ENCODE results near the gene TPRX2.
"Not testable (repeated sequence)": the region's sequence is repeated elsewhere in the genome, so short reads cannot be mapped to it uniquely, and the experiment has no call there.

The TPRX2 gene

DNA sequence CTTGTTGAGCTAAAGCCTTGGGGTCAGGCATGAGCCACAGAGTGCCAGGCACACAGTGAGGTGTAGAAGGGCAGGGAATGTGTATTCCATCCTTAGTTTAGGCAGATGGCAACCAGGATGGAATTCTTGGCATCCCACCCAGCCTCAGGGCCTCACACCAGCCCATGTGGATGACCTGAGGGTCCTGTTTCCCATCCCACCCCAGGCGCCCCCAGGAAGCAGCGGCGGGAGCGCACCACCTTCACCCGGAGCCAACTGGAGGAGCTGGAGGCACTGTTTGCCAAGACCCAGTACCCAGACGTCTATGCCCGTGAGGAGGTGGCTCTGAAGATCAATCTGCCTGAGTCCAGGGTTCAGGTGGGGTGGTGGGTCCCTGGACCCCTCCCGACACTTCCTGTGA, 23.0 kb upstream of the TPRX2 start:
- Histone ChIP-seq H3K36me3 (ENCODE audit: insufficient read depth, low read length) (no peaks in the 10 kb centered on the region), H3K4me3 (ENCODE audit: low read length) (no peak overlapping the region), H3K4me1 (ENCODE audit: control insufficient read depth, insufficient read depth, low read length) (no peaks in the 10 kb centered on the region), H3K4me2 (ENCODE audit: low read length) (no peak overlapping the region), H3K9ac (ENCODE audit: low read depth, low read length) (no peak overlapping the region), H3K9me3 (replicated peaks; ENCODE audit: low read length) (no peaks in the 10 kb centered on the region), H3K27me3 (ENCODE audit: control insufficient read depth, insufficient read depth, low read length) (peaks cover 8% of the 10 kb centered on the region)

DNA sequence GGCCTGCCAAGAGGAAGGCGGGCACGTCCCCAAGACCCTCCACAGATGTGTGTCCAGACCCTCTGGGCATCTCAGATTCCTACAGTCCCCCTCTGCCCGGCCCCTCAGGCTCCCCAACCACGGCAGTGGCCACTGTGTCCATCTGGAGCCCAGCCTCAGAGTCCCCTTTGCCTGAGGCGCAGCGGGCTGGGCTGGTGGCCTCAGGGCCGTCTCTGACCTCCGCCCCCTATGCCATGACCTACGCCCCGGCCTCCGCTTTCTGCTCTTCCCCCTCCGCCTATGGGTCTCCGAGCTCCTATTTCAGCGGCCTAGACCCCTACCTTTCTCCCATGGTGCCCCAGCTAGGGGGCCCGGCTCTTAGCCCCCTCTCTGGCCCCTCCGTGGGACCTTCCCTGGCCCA, 19.6 kb upstream of the TPRX2 start:
- no peaks in the 10 kb centered on the region for H3K9me3 ChIP-seq (replicated peaks; ENCODE audit: low read length)
- no peak overlapping the region for H3K9ac ChIP-seq (ENCODE audit: low read depth, low read length)
- no peak overlapping the region for H3K4me2 ChIP-seq (ENCODE audit: low read length)
- no peaks in the 10 kb centered on the region for H3K36me3 ChIP-seq (ENCODE audit: insufficient read depth, low read length)
- no peak overlapping the region for H3K4me3 ChIP-seq (ENCODE audit: low read length)
- H3K27me3 ChIP-seq (ENCODE audit: control insufficient read depth, insufficient read depth, low read length), result peaks cover 26% of the 10 kb centered on the region
- no peaks in the 10 kb centered on the region for H3K4me1 ChIP-seq (ENCODE audit: control insufficient read depth, insufficient read depth, low read length)

DNA sequence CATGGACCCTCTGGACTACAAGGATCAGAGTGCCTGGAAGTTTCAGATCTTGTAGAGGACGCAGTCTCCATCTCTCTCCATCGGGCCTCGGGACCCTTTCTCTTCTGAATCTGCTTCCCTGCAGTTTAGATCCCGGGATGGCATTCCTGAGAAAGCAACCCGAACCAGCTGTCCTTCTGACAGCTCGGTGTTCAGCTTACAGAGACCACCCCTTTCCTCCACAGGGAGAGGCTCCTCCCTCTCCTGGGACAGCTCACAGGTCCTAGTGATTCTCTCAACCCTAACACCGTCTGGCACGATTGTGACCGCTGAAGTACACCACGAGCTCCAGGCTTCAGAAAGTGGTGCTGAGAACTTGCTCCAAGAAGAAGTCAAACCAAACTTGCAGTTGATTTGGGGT, 19.1 kb upstream of the TPRX2 start:
- Histone ChIP-seq H3K9me3 (replicated peaks; ENCODE audit: low read length) (no peaks in the 10 kb centered on the region), H3K4me2 (ENCODE audit: low read length) (no peak overlapping the region), H3K27me3 (ENCODE audit: control insufficient read depth, insufficient read depth, low read length) (peaks cover 29% of the 10 kb centered on the region), H3K4me3 (ENCODE audit: low read length) (no peak overlapping the region), H3K4me1 (ENCODE audit: control insufficient read depth, insufficient read depth, low read length) (no peaks in the 10 kb centered on the region), H3K36me3 (ENCODE audit: insufficient read depth, low read length) (no peaks in the 10 kb centered on the region), H3K9ac (ENCODE audit: low read depth, low read length) (no peak overlapping the region)

DNA sequence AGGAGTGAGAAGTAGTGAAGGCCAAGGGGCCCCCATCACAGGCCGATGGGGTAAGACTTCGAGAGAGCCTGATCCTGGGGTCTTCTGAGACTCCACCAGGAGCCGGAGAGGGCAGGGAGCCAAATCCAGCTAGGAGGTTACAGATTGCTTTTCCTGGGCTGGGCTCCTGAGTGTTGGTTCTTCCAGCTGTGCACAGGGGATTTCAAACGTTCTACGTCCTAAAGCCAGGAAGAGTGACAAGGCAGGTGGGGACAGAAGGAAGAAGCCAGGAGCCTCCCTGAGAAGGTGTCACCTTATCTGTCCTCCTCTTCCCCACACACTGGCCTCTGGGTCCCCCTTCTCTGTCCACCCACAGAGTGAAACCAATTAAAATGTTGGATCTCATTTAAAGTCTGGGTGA, 16.1 kb upstream of the TPRX2 start:
- Histone ChIP-seq H3K4me1 (ENCODE audit: control insufficient read depth, insufficient read depth, low read length) (no peaks in the 10 kb centered on the region), H3K4me3 (ENCODE audit: low read length) (no peak overlapping the region), H3K9me3 (replicated peaks; ENCODE audit: low read length) (no peaks in the 10 kb centered on the region), H3K36me3 (ENCODE audit: insufficient read depth, low read length) (no peaks in the 10 kb centered on the region), H3K4me2 (ENCODE audit: low read length) (no peak overlapping the region), H3K27me3 (ENCODE audit: control insufficient read depth, insufficient read depth, low read length) (peaks cover 34% of the 10 kb centered on the region), H3K9ac (ENCODE audit: low read depth, low read length) (no peak overlapping the region)

GRCh38 chr19:47848425-47848822, 10.6 kb upstream of the TPRX2 start:
- H3K4me3 ChIP-seq (ENCODE audit: low read length), result no peak overlapping the region
- H3K36me3 ChIP-seq (ENCODE audit: insufficient read depth, low read length), result no peaks in the 10 kb centered on the region
- H3K4me2 ChIP-seq (ENCODE audit: low read length), result no peak overlapping the region
- H3K27me3 ChIP-seq (ENCODE audit: control insufficient read depth, insufficient read depth, low read length), result peaks cover 43% of the 10 kb centered on the region
- no peaks in the 10 kb centered on the region for H3K4me1 ChIP-seq (ENCODE audit: control insufficient read depth, insufficient read depth, low read length)
- H3K9ac ChIP-seq (ENCODE audit: low read depth, low read length), result no peak overlapping the region
- no peaks in the 10 kb centered on the region for H3K9me3 ChIP-seq (replicated peaks; ENCODE audit: low read length)

GRCh38 chr19:47848823-47849473, 10.1 kb upstream of the TPRX2 start:
- H3K27me3 ChIP-seq (ENCODE audit: control insufficient read depth, insufficient read depth, low read length), result peaks cover 44% of the 10 kb centered on the region
- H3K36me3 ChIP-seq (ENCODE audit: insufficient read depth, low read length), result no peaks in the 10 kb centered on the region
- no peak overlapping the region for H3K9ac ChIP-seq (ENCODE audit: low read depth, low read length)
- H3K4me2 ChIP-seq (ENCODE audit: low read length), result no peak overlapping the region
- H3K9me3 ChIP-seq (replicated peaks; ENCODE audit: low read length), result no peaks in the 10 kb centered on the region
- H3K4me3 ChIP-seq (ENCODE audit: low read length), result no peak overlapping the region
- no peaks in the 10 kb centered on the region for H3K4me1 ChIP-seq (ENCODE audit: control insufficient read depth, insufficient read depth, low read length)

- peaks cover 43% of the 10 kb centered on the region for H3K27me3 ChIP-seq (ENCODE audit: control insufficient read depth, insufficient read depth, low read length)
- H3K9ac ChIP-seq (ENCODE audit: low read depth, low read length), result no peak overlapping the region
- no peaks in the 10 kb centered on the region for H3K9me3 ChIP-seq (replicated peaks; ENCODE audit: low read length)
- H3K4me2 ChIP-seq (ENCODE audit: low read length), result no peak overlapping the region
- no peak overlapping the region for H3K4me3 ChIP-seq (ENCODE audit: low read length)
- no peaks in the 10 kb centered on the region for H3K4me1 ChIP-seq (ENCODE audit: control insufficient read depth, insufficient read depth, low read length)
- no peaks in the 10 kb centered on the region for H3K36me3 ChIP-seq (ENCODE audit: insufficient read depth, low read length)
Measured at GRCh38 chr19:47853003-47853402, 6.0 kb upstream of the TPRX2 start.

DNA sequence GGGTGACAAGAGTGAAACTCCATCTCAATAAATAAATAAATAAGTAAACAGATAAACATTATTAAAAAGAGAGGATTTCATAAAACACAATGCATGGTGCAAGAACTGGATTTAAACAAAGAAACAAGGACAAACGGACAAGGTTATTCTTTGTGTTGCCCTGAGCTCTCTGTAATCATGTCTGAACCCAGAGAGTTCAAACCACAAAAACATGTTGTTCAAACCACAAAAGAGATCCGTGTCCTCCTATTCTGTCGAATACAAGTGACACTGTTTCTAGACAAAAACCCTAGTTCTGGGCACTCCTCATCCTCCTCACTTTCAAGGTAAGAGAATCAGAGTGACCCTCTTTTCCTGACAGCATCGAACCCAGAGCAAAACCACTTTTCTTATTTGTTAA, 4.6 kb upstream of the TPRX2 start:
- no peak overlapping the region for H3K4me3 ChIP-seq (ENCODE audit: low read length)
- no peaks in the 10 kb centered on the region for H3K9me3 ChIP-seq (replicated peaks; ENCODE audit: low read length)
- H3K4me1 ChIP-seq (ENCODE audit: control insufficient read depth, insufficient read depth, low read length), result no peaks in the 10 kb centered on the region
- H3K9ac ChIP-seq (ENCODE audit: low read depth, low read length), result no peak overlapping the region
- H3K36me3 ChIP-seq (ENCODE audit: insufficient read depth, low read length), result no peaks in the 10 kb centered on the region
- H3K27me3 ChIP-seq (ENCODE audit: control insufficient read depth, insufficient read depth, low read length), result peaks cover 29% of the 10 kb centered on the region
- no peak overlapping the region for H3K4me2 ChIP-seq (ENCODE audit: low read length)

GRCh38 chr19:47858231-47858630, 804 bp upstream of the TPRX2 start:
- H3K36me3 ChIP-seq (ENCODE audit: insufficient read depth, low read length); H3K4me3 ChIP-seq (ENCODE audit: low read length); H3K9ac ChIP-seq (ENCODE audit: low read depth, low read length); H3K4me2 ChIP-seq (ENCODE audit: low read length); H3K9me3 ChIP-seq (replicated peaks; ENCODE audit: low read length); H3K4me1 ChIP-seq (ENCODE audit: control insufficient read depth, insufficient read depth, low read length): not testable (repeated sequence)
- H3K27me3 ChIP-seq (ENCODE audit: control insufficient read depth, insufficient read depth, low read length), result peaks cover 13% of the 10 kb centered on the region

DNA sequence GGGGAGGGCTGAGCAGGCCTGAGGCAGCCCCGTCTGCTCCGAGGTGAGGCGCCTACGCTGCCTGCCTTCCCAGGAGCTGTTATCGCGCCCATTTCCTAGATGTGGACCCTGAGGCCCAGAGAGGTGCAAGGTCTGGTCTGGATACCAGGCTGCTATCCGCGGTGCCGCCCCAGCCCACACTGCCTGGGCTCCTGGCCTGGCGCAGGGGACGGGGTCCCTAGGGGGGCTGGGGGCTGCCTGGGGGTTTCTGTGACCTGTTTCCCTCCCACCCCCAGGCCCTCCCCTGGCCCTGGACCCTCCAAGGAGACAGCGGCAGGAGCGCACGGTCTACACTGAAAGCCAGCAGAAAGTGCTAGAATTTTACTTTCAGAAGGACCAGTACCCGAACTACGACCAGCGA, 803 bp downstream of the TPRX2 start:
- not testable (repeated sequence) for H3K4me3 ChIP-seq (ENCODE audit: low read length); H3K27me3 ChIP-seq (ENCODE audit: control insufficient read depth, insufficient read depth, low read length); H3K4me2 ChIP-seq (ENCODE audit: low read length); H3K9ac ChIP-seq (ENCODE audit: low read depth, low read length); H3K4me1 ChIP-seq (ENCODE audit: control insufficient read depth, insufficient read depth, low read length); H3K9me3 ChIP-seq (replicated peaks; ENCODE audit: low read length); H3K36me3 ChIP-seq (ENCODE audit: insufficient read depth, low read length)

DNA sequence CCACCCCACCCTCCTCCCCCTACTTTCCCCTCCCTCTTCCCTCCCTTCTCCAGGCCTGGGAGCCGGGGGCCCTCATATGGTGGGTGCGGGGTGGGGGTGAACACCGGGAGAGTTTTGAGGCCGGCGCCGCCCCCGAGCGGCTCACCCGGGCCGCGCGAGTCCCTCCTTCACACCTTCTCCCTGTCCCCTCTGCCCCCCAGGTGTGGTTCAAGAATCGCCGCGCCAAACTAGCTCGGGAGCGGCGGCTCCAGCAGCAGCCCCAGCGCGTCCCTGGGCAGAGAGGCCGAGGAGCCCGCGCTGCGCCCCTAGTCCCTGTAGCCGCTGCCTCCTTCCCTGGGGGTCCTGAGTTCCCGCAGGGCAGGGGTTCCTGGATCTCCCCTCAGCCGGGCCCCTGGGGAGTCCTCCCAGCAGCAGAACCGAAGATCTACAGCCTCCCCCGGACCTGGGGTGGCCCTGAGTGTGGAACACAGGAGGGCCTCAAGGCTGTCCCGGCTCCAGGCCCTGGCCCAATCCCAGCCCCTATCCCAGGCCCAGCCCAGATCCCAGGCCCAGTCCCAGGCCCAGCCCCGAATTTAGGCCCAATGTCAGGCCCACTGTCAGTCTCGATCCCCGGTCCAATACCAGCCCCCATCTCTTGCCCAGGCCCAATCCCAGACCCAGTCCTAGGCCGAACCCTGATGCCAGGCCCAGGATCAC, 1.7 kb downstream of the TPRX2 start:
- H3K9me3 ChIP-seq (replicated peaks; ENCODE audit: low read length), result no peaks in the 10 kb centered on the region
- H3K4me2 ChIP-seq (ENCODE audit: low read length), result no peak overlapping the region
- H3K4me3 ChIP-seq (ENCODE audit: low read length), result no peak overlapping the region
- peaks cover 4% of the 10 kb centered on the region for H3K27me3 ChIP-seq (ENCODE audit: control insufficient read depth, insufficient read depth, low read length)
- no peak overlapping the region for H3K9ac ChIP-seq (ENCODE audit: low read depth, low read length)
- H3K4me1 ChIP-seq (ENCODE audit: control insufficient read depth, insufficient read depth, low read length), result no peaks in the 10 kb centered on the region
- no peaks in the 10 kb centered on the region for H3K36me3 ChIP-seq (ENCODE audit: insufficient read depth, low read length)

- Histone ChIP-seq H3K9ac (ENCODE audit: low read depth, low read length) (no peak overlapping the region), H3K4me1 (ENCODE audit: control insufficient read depth, insufficient read depth, low read length) (no peaks in the 10 kb centered on the region), H3K9me3 (replicated peaks; ENCODE audit: low read length) (no peaks in the 10 kb centered on the region), H3K27me3 (ENCODE audit: control insufficient read depth, insufficient read depth, low read length) (no peaks in the 10 kb centered on the region), H3K4me2 (ENCODE audit: low read length) (no peak overlapping the region), H3K4me3 (ENCODE audit: low read length) (no peak overlapping the region), H3K36me3 (ENCODE audit: insufficient read depth, low read length) (no peaks in the 10 kb centered on the region)
Measured at GRCh38 chr19:47861630-47862029, 2.6 kb downstream of the TPRX2 start.
